GM12891 (cell line): ENCODE data around the gene PAK4.

Experiments used
- POLR2A ChIP-seq: IDR thresholded peaks from 2 replicates; pipeline ENCODE4 v1.6.1; 2011; ENCODE audit warnings: low read depth, low read length, control low read depth
- SPI1 ChIP-seq: IDR thresholded peaks from 2 replicates; pipeline ENCODE4 v1.6.1; 2011; ENCODE audit warnings: low read depth, low read length, control low read depth

GRCh38 chr19:39154100-39154628, 28.6 kb downstream of the PAK4 start:
- TF ChIP-seq POLR2A (no peak), SPI1 (no peak)
